Activated effector memory CD4-positive, alpha-beta T cell treated with anti-CD3 and anti-CD28 coated beads, Interleukin-2, amount 50 U/mL, for 16 hours (primary cell): ENCODE measurements around the gene ENOX1.

Experiments
- DNase-seq: peaks from one replicate; pipeline ENCODE4 v3.0.0-alpha.2; 2020

Gene ENOX1

DNA sequence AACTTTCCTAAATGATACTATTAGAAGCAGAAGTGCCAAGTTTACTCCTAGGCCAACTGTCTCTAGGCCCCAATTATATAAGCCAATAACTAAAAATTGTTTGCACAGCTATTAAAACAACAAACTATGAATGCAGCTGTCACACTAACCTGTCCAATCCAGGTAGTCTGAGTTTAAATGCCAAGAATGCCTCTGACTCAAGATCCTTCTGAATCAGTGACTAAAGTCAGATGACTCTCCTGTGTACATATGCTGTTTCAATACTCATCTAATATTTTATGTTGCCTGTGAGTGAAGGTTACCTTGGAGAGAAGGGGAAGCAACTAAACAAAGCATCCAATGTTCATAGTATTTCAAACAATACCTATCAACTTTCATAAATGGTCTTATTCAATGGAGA is 257.0 kb downstream of the ENOX1 start:
- no peak for DNase-seq

DNA sequence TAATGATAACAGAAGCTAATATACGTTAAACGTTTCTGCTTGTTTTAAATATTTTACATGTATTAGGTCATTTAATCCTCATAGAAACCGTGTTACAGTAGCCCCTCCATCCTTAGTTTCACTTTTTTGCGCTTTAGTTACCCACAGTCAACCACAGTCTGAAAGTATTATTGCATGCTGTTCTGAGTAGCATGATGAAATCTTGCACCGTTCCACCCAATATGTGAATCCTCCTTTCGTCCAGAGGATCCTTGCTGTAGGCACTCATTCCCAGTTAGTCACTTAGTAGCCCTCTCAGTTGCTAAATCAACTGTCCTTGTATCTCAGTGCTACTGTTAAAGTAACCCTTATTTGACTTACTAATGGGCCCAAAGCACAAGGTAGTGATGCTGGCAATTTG is 257.8 kb downstream of the ENOX1 start:
- no peak for DNase-seq

DNA sequence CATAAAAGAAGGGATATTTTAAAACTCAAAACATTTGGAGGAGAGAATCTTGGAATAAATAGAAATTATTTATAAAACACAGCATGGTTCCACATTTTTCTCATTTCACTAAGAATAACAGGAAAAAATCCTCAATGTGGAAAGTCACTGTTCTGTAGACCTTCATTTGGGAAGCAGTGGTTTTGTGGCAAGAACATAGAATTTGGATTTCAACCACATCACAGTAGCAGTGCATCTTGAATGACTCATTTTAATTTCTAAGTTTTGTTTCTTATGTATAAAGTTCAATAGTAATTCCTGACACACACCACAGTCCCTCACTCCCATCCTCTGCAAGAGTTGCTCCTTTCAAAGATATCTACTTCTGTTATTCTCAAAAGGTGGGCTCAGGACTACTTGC is 264.0 kb downstream of the ENOX1 start:
- DNase-seq = no peak

DNA sequence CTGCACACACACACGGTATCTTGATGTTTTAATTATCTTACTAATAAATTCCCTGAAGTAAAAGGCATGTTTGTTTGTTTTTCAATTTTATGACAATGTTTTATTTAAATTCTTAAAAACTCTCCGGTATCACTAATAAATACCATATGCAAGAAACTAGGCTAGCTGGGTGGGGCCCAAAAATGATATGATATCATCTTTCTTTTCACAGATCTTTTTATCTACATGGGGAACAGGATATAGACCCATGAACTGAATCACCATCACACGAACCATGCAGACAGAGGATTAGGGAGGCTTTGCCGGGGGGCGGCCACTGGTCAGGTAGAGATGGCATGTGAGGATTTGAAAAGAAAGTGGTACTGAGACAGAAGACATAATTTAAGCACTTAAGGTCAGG is 266.4 kb downstream of the ENOX1 start:
- DNase-seq = no peak

DNA sequence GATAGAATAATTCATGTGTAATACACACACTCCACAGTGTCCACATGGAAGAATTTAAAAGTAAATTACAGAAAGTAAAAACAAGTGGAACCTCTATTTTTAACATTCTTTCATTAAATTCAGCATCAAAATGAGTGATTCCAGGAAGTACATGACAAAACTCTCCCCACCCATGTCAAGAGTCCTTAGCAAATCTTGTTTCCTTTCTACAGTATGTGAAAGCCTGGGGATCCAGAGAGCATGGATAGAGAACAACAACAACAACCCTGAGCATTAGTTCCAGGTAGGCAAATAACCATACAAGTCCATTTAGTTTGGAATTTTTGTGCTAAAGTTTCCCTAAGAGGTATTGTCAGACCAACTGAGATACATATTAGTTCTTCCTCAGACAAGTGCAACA is 267.9 kb downstream of the ENOX1 start:
- DNase-seq = no peak

DNA sequence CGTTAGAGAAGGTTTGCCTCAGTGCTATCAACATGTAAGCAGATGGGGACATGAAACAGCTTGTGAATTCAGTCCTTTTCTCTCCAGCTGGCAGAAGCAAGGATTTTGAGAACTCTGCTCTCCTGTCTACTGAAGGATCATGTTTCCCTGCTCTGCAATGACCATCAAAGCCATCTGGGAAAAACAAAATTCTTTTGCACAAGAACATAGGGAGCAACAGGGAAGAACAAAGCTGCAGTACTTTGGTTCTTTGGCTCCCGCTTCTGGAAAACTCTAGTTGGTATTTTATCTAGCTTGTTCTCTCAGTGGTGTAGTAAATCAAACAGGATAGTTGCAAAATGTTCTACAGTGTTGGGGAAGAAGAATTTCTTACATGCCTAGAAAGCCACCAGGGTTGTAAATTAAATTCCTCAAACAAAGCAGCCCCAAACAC is 270.4 kb downstream of the ENOX1 start:
- DNase-seq = no peak

DNA sequence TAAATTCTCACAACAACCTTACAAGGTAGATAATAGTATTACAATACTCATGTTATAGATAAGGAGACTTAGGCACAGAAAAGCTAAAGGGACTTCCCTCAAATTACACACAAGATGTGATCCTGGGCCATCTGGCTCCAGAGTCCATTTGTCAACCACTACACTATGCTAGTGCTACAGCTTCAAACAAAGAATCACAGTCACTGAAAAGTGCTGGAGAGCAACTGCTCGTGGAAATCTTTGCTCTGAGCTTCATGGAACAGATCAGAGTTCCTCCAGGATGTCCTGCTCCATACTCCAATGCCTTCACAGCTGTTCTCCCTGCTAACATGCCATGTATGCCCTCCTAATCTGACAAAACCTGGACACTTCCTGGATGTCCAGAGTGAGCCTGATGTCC is 271.2 kb downstream of the ENOX1 start:
- DNase-seq = no peak

DNA sequence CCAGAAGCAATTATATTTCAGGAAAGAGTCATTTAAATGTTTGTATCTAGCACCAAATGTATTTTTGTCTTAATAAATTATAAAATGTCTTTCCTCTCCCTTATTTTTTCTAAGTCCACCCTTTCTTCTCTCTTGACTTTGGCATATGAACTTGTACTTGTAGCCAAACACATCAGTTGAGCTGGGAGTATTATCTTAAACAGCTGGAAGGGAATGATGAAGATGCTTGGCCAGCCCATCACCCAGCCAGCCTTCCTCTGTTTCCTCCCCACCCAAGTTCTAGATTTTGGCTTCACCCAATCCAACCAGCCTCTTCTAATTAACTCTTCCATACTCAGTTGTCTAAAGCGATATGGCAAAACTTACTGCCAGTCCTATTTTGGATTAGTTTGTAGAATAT is 272.5 kb downstream of the ENOX1 start:
- DNase-seq = no peak

DNA sequence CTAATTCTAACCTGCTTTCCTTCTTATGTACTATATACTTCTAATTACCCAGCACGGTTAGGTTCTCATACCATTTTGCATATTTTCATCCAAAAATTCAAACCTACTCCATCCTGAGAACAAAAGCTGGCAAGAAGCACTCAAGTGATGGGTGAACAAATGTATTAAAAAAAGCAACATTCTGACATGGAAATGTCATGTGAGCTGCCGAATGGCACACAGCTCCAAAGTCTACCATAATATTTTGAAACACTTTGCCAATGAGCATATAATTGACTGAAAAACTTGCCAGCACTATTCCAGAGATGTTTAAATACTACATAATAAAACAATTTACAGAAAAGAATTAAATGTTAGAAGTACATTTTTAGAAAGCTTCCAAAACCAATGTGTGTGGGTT is 274.6 kb downstream of the ENOX1 start:
- DNase-seq = no peak

DNA sequence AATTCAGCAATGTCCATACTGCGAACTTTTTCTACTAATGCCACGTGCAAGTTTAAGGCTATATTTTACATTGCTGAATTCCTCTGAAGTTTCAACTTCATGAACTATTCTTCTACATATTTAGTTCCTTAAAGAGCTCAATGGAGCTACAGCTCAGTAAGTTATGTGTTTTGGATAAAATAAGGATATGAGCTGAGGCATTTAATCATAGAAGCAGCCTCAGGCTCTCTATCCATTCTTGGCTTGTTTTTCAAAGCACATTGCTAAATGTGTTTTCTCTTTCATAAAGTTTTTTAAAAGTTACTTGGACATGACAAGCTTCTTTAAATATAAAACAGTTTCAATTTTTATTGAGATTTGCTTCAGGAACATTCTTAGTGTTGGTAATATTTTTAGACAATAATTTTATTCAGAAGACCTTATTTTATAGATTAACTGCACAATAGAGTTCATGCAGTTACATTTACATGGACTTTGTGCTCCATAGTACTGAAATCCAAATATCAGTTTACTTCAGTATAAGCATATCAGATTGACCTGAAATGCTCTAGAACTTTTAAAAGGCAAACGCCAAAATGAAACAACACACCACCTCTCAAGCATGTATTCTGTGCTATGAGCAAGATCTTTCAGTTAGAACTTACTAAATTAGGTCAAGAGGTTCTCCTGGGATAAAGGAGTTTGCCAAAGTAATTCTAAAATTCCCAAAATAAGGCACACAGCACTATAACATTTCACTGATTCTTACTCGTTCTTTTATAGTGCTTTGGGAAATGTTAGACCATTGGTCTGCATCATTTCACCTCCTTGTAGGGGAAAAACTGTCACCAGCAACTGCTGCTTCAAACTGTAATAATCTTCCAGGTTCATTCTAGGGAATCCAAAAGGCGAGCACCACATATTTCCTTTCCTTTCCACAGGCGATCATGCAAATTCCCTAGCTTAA is 275.5 kb downstream of the ENOX1 start:
- DNase-seq = no peak

DNA sequence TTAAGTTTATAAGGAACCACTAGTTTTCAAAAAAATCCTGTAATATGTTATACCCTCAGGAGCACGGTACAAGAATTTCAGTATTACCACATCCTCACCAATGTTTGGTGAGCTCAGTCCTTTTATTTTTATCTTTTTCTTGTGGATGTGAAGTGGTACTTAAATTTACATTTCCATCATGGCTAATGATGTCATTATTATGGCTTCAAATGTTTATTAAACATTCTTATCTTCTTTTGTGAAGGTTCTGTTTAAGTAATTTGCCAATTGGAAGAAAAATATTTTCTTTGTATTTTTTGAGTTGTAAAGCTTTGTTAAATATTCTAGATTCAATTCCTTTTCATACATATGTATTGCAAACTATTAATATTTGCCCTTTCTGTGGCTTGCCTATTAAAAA is 291.0 kb downstream of the ENOX1 start:
- no peak for DNase-seq

DNA sequence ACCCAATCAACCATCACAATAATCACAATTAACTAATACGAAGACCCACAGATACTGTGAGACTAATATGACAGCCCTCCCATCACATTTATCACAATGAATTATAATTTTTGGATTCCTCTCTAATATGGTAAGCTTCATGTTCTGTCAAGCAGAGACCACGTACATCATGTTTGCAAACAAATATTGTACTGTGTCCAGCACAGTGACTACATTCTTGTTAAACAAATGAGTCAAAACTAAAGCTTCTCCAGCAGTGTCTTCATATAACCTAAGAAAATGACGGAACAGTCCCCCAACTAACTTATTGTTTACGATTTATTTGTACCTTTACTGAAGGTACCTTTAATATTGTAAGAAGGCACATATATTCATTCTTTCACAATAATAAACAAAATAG is 292.6 kb downstream of the ENOX1 start:
- no peak for DNase-seq

DNA sequence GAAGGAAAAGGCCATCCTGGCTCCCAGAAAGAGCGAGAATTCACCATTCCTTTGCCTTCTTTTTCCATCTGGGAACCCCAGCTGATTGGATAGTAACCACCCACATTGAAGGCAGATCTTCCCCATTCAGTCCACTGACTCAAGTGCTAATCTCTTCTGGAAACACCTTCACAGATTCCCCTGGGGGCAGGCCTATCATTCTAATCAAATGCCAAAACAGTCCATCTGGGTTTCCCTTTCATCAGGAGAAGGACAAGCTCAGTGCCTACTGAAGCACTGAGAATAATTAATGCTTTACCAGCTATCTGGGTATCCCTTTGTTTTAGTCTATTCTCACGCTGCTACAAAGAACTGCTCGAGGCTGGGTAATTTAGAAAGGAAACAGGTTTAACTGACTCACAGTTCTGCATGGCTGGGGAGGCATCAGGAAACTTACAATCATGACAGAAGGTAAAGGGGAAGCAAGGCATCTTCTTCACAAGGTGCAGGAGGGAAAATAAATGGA is 293.2 kb downstream of the ENOX1 start:
- no peak for DNase-seq

DNA sequence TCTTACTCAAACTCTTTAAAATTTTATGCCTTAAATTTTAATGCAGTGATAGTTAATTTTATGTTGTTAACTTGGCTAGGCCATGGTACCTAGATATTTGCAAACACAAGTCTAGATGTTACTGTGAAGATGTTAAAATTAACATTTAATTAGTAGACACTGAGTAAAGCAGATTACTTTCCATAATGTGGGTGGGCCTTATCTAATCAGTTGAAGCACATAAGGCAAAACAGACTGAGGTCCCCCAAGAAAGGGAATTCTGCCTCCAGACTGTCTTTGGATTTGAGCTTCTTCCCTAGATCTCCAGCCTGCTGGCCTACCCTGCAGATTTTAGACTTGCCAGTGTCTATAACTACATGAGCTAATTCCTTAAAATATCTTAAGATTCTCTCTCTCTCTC is 294.0 kb downstream of the ENOX1 start:
- no peak for DNase-seq

DNA sequence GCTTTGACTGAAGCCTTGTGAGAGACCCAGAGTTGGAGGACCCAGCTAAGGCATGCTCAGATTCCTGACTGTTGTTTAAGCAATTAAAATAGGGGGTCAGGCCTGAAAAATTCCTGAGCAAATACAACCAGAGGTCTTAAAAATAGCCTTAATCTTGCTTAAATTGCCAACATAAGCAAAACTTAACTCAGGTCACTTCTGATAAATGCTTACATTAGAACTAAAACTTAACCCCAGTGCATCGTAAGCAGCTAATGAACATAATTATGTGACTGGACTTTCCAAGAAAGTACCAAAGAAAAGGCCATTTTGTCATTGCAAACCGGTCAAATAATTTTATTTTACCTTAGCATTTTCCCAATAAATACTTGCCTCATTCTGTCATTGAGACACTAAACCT is 294.5 kb downstream of the ENOX1 start:
- no peak for DNase-seq

DNA sequence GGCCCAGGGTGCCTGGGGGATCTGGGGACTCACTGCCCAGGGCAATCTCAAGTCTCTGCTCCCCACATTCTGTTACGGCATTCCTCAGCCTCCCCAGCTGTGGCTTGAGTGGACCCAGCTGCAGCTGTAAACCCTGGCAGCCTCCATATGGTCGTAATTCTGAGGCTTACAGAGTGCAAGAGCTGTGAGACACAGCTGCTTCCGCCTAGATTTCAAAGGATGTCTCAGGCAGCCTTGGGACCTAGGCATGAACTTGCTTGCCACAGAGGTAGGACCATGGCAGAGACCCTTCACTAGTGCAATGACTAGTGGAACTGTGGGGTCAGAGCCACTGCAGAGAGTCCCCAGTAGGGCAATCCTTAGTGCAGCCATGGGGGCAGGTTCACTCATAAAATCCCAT is 297.5 kb downstream of the ENOX1 start:
- no peak for DNase-seq

DNA sequence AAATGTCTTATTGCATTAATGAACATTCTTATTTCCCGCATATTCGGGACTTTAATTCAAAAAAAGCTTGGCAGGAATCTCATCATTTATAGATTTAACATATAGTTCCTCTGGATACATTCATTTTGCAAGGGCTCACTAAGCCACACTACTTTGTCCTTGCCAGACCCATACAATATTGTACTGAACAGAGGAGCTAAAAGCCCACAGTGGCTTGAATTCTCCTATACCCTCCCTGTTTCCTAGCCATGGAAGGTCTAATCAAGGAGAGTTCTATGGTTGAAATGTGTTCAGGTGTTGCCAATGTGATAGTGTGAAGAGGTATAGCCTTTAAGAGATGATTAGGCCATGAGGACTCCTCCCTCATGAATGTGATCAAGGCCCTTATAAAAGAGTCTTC is 298.9 kb downstream of the ENOX1 start:
- DNase-seq = no peak

DNA sequence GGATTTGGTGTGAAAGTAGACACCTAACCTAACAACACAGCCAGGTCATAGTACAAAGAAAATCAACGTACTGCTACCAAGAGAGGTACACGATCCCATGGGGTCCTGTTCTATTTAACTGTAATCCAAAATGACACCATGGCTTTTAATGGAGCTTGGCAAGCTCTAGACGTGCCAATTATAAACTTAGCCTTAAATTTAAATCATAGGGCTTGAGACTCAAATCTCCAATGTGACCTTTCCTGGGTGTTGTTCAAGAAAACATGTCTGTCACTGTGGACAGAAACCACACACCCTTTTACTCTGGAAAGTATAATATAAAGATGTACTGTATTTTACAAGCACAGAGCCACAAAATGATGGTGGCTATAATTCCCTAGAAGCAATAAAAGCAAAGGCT is 299.3 kb downstream of the ENOX1 start:
- DNase-seq = no peak

DNA sequence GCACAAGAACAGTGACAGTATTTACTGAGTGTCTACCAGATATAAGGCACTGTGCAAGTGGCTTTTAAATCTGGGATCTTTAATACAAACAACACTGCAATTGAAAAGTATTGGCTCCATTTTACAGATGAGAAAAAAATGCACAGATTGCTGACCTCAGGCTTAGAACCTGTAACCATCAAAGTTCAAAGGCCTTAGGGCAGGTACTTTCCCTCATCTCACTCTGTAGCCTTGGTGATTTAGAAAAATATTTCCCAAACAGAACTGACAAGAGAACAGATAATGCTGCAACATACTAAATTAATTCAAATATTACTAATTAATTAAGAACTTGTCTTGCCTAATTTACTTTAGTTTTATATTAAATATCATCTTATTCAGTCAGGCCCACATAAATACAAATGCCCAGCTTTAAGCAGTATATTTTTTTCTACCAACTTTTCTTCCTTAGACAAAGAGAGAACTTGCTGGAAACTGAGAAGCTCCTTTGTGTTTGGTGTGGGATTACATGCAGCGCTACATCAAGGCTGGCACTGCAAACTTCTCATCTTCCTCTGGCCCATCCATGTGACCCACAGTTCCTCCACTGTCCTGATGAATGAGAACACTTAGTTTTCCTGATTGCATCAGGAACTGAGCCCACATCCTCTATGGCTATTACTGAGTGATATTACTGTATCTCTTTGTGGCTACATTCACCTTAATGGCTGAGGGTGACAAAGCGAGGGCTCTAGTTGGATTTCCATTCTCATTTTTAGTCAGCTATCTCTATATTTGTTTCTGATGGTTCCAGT is 302.1 kb downstream of the ENOX1 start:
- no peak for DNase-seq

DNA sequence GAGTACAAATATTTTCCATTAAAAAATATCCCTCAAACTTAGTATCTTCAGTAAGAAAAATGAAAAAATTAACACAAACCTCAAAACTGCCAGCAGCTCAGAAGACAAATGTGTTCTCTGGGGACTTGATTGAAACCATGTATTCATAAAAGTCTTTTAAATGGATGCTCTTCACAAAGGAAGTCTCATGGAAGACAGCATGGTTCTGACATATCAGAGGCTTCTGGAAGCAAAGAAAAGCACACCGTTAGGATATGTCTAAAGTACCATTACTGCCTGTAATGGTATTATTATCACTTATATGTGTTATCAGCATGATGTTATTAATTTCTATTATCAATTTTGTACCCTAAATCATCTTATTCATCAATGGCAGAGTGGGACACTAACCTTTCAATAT is 302.8 kb downstream of the ENOX1 start:
- no peak for DNase-seq

DNA sequence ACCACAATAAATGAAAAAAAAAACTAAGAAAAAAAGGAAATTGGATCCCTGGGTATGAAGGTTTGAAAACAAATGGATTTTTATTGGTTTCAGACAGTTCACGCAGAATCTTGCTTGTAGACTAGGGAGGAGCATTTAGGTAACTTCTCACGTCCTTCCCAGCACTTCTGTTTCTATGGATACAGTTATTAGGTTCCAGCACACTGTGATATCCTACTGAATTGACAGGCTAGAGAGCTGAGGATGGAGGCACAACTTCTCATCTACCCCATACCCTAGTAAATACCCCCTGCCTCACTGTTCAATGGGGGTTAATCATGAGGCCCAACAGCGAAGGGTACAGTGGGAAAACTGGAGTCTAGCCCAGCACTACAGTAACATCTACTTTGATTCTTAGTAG is 304.1 kb downstream of the ENOX1 start:
- DNase-seq = no peak

DNA sequence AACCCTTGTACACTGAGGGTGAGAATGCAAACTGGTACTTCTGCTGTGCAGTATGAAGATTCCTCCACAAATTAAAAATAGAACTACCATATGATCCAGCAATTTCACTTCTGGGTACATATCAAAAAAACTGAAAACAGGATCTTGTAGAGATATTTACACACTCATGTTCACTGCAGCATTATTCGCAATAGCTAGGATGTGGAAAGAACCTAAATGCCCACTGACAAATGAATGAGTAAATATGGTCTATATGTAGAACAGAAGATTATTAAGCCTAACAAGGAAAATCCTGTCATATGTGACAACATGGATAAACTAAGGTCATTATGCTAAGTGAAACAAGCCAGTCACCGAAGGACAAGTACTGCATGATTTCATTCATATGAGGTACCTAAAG is 304.7 kb downstream of the ENOX1 start:
- no peak for DNase-seq

DNA sequence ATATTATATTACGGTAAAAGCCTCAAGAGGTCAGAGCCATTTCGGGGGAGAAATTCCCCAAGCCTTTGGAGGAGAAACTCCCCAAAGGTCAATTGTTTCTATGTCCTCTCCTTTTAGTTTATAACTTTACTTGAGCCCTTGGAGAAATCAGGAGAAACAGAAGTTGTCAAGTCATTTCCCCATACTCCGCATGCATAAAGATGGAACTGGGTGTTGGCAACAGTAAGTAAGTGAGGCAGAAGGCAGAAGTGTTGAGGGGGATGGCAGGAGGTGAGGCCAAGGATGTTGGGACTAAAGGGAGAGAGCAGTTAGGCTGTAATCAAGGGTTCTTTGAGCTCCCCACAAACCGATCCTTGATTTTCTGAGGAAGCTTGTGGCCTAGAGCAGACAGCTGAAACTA is 307.9 kb downstream of the ENOX1 start:
- no peak for DNase-seq

DNA sequence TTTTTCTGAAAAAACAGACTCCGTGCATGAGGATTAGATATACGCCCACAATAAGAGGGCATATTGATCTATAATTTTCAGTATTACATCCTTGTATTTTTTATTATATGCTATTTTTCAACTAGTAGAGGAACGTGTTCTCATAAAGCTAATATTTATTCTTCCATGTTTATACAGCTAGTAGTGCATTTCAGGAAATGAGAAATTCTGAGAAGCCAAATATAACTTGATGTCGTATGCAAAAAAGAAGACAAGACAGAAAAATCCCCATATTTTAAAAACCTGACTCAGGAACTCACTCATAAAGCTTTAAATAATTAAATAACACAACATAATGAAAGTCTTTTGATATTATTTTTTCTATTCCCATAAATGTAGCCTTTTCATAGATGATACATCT is 308.6 kb downstream of the ENOX1 start:
- DNase-seq = no peak
